ENCODE measurements around the gene TMEM169. TPM values are rescaled to one million over a fixed set of nuclear protein-coding genes. Genes with fewer than 3 reads are reported as not detected.
A peak's percentile ranks its signal among the peaks of the same experiment; 100 is the strongest.

The TMEM169 gene
- 2.2 and 2.9 TPM in 2 replicates for total RNA-seq (2014; rRNA removed; shearing (Covaris generic))

- peak; percentile 75 for DNase-seq (ENCODE audit: low read depth)
These were observed at the start of gene TMEM169, which contains the start of gene PECR for GRCh38 chr2:216081487-216082116. Gene TMEM169 (plus strand): TSS chr2:216081919. CDS start chr2:216095964, 14,045 bp downstream. Gene PECR (minus strand): TSS chr2:216081809. CDS start chr2:216081741, 68 bp downstream.

GRCh38 chr2:216031960-216032689 lies 49.6 kb upstream of the TMEM169 start:
- peak; percentile 60 for DNase-seq (ENCODE audit: low read depth)

GRCh38 chr2:216033403-216033802 lies 48.3 kb upstream of the TMEM169 start:
- DNase-seq (ENCODE audit: low read depth): no peak

- DNase-seq (ENCODE audit: low read depth): peak; percentile 65
These were observed 47.7 kb upstream of the TMEM169 start for GRCh38 chr2:216034065-216034464.

GRCh38 chr2:216039918-216040317 lies 41.8 kb upstream of the TMEM169 start:
- DNase-seq (ENCODE audit: low read depth): no peak

- no peak for DNase-seq (ENCODE audit: low read depth)
These were observed 40.3 kb upstream of the TMEM169 start for GRCh38 chr2:216041438-216041837.

- DNase-seq (ENCODE audit: low read depth): no peak
These were observed 37.8 kb upstream of the TMEM169 start for GRCh38 chr2:216043949-216044348.

GRCh38 chr2:216044883-216045486 lies 36.7 kb upstream of the TMEM169 start:
- no peak for DNase-seq (ENCODE audit: low read depth)

- DNase-seq (ENCODE audit: low read depth): no peak
These were observed 34.3 kb upstream of the TMEM169 start for GRCh38 chr2:216047397-216047796.

GRCh38 chr2:216049452-216049851 lies 32.3 kb upstream of the TMEM169 start:
- no peak for DNase-seq (ENCODE audit: low read depth)

GRCh38 chr2:216051350-216051749 lies 30.4 kb upstream of the TMEM169 start:
- DNase-seq (ENCODE audit: low read depth): no peak

GRCh38 chr2:216052420-216052819 lies 29.3 kb upstream of the TMEM169 start:
- no peak for DNase-seq (ENCODE audit: low read depth)

GRCh38 chr2:216055680-216056079 lies 26.0 kb upstream of the TMEM169 start:
- no peak for DNase-seq (ENCODE audit: low read depth)

GRCh38 chr2:216056739-216057138 lies 25.0 kb upstream of the TMEM169 start:
- no peak for DNase-seq (ENCODE audit: low read depth)

- no peak for DNase-seq (ENCODE audit: low read depth)
These were observed 24.0 kb upstream of the TMEM169 start for GRCh38 chr2:216057688-216058193.

- DNase-seq (ENCODE audit: low read depth): no peak
These were observed 22.4 kb upstream of the TMEM169 start for GRCh38 chr2:216059233-216059834.

GRCh38 chr2:216064014-216064630 lies 17.6 kb upstream of the TMEM169 start:
- no peak for DNase-seq (ENCODE audit: low read depth)

- no peak for DNase-seq (ENCODE audit: low read depth)
These were observed 17.1 kb upstream of the TMEM169 start for GRCh38 chr2:216064665-216065064.

- DNase-seq (ENCODE audit: low read depth): peak; percentile 29
These were observed 15.5 kb upstream of the TMEM169 start for GRCh38 chr2:216066230-216066629.

GRCh38 chr2:216069028-216069427 lies 12.7 kb upstream of the TMEM169 start:
- no peak for DNase-seq (ENCODE audit: low read depth)

GRCh38 chr2:216070195-216070594 lies 11.5 kb upstream of the TMEM169 start:
- no peak for DNase-seq (ENCODE audit: low read depth)
